HAP-1 (cell line): ENCODE results near the gene LAMB3.

ENCODE experiments used
- DNase-seq, 2 experiments: peaks; one replicate each; pipeline ENCODE4 v3.0.0-alpha.2; 2016 to 2020; ENCODE audit warnings: low spot score in 2 of 2
- H3K27me3 ChIP-seq: fragments of 250-450 bp; sonication (Bioruptor Pico); 2 replicates; pipeline ENCODE4 v1.5.1; 2020; ENCODE audit warnings: low read depth, mild to moderate bottlenecking, moderate library complexity
- H3K36me3 ChIP-seq: fragments of 250-450 bp; sonication (Bioruptor Pico); replicated peaks from 2 replicates; pipeline ENCODE4 v1.5.1; 2020; ENCODE audit warnings: mild to moderate bottlenecking
- H3K4me1 ChIP-seq: fragments of 250-450 bp; sonication (Bioruptor Pico); 2 replicates; pipeline ENCODE4 v1.5.1; 2020; ENCODE audit warnings: mild to moderate bottlenecking
- H3K4me3 ChIP-seq: fragments of 250-450 bp; sonication (Bioruptor Pico); 2 replicates; pipeline ENCODE4 v1.5.1; 2020; ENCODE audit warnings: mild to moderate bottlenecking, moderate library complexity
- H3K9me3 ChIP-seq: fragments of 250-450 bp; sonication (Bioruptor Pico); 2 replicates; pipeline ENCODE4 v1.5.1; 2020; ENCODE audit warnings: mild to moderate bottlenecking, moderate library complexity
- in situ Hi-C: fragments of 300-500 bp; cut with MboI; formaldehyde crosslinking; loops from 3 replicates; pipeline ENCODE4 v1.14.3; 2020; ENCODE audit warnings: low sequenced_read_pairs, inconsistent platforms, mixed read lengths

The LAMB3 gene

GRCh38 chr1:209634005-209634737 is 18.1 kb downstream of the LAMB3 start:
- Histone ChIP-seq H3K9me3 (no peaks in the 10 kb centered on the region), H3K27me3 (no peaks in the 10 kb centered on the region)

GRCh38 chr1:209633335-209633997 is 18.8 kb downstream of the LAMB3 start:
- no peaks in the 10 kb centered on the region for H3K4me1 ChIP-seq
- in situ Hi-C loops = no loop called here
- no peaks in the 10 kb centered on the region for H3K27me3 ChIP-seq
- DNase-seq = no peak
- no peaks in the 10 kb centered on the region for H3K36me3 ChIP-seq
- no peaks in the 10 kb centered on the region for H3K9me3 ChIP-seq
- no peak overlapping the region for H3K4me3 ChIP-seq

More at GRCh38 chr1:209634005-209634737, 18.1 kb downstream of the LAMB3 start:
- Histone ChIP-seq H3K4me3 (no peak overlapping the region), H3K4me1 (no peaks in the 10 kb centered on the region), H3K36me3 (no peaks in the 10 kb centered on the region)
- in situ Hi-C loops = no loop called here
- no peak for DNase-seq

- in situ Hi-C loops = no loop called here
- no peaks in the 10 kb centered on the region for H3K27me3 ChIP-seq
- no peak for DNase-seq
- no peaks in the 10 kb centered on the region for H3K9me3 ChIP-seq
- no peaks in the 10 kb centered on the region for H3K4me1 ChIP-seq
- H3K4me3 ChIP-seq = no peak overlapping the region
- no peaks in the 10 kb centered on the region for H3K36me3 ChIP-seq
These were observed 21.6 kb downstream of the LAMB3 start for GRCh38 chr1:209630383-209631225.

- Histone ChIP-seq H3K27me3 (no peaks in the 10 kb centered on the region), H3K4me1 (no peaks in the 10 kb centered on the region), H3K36me3 (no peaks in the 10 kb centered on the region), H3K4me3 (no peak overlapping the region), H3K9me3 (no peaks in the 10 kb centered on the region)
- no peak for DNase-seq
- in situ Hi-C loops = no loop called here
These were observed 22.4 kb downstream of the LAMB3 start for GRCh38 chr1:209629621-209630382.

GRCh38 chr1:209628618-209629299 is 23.5 kb downstream of the LAMB3 start:
- no peak for DNase-seq
- in situ Hi-C loops = no loop called here
- no peaks in the 10 kb centered on the region for H3K9me3 ChIP-seq
- H3K36me3 ChIP-seq = no peaks in the 10 kb centered on the region
- no peaks in the 10 kb centered on the region for H3K4me1 ChIP-seq
- H3K4me3 ChIP-seq = no peak overlapping the region
- no peaks in the 10 kb centered on the region for H3K27me3 ChIP-seq

- H3K9me3 ChIP-seq = no peaks in the 10 kb centered on the region
- H3K4me1 ChIP-seq = no peaks in the 10 kb centered on the region
- H3K36me3 ChIP-seq = no peaks in the 10 kb centered on the region
- in situ Hi-C loops = no loop called here
- peak; percentile 43 to 87 for DNase-seq
- no peaks in the 10 kb centered on the region; the same call in 1 of the 2 replicates for H3K27me3 ChIP-seq
- no peak overlapping the region for H3K4me3 ChIP-seq
These were observed 24.5 kb downstream of the LAMB3 start for GRCh38 chr1:209627732-209628196.

GRCh38 chr1:209627027-209627731 is 25.0 kb downstream of the LAMB3 start:
- no peak overlapping the region for H3K4me3 ChIP-seq

GRCh38 chr1:209626346-209627026 is 25.7 kb downstream of the LAMB3 start:
- H3K9me3 ChIP-seq = no peaks in the 10 kb centered on the region
- in situ Hi-C loops = no loop called here
- peaks cover 3% of the 10 kb centered on the region for H3K27me3 ChIP-seq
- no peak for DNase-seq
- no peaks in the 10 kb centered on the region for H3K4me1 ChIP-seq
- H3K36me3 ChIP-seq = no peaks in the 10 kb centered on the region
- no peak overlapping the region for H3K4me3 ChIP-seq

More at GRCh38 chr1:209627027-209627731, 25.0 kb downstream of the LAMB3 start:
- DNase-seq = no peak
- no peaks in the 10 kb centered on the region; the same call in 1 of the 2 replicates for H3K27me3 ChIP-seq
- no peaks in the 10 kb centered on the region for H3K36me3 ChIP-seq
- in situ Hi-C loops = no loop called here
- H3K4me1 ChIP-seq = no peaks in the 10 kb centered on the region
- H3K9me3 ChIP-seq = no peaks in the 10 kb centered on the region

- in situ Hi-C loops = no loop called here
- H3K9me3 ChIP-seq = no peaks in the 10 kb centered on the region
- no peak for DNase-seq
- H3K27me3 ChIP-seq = peaks cover 3% of the 10 kb centered on the region
- no peak overlapping the region for H3K4me3 ChIP-seq
- no peaks in the 10 kb centered on the region for H3K36me3 ChIP-seq
- H3K4me1 ChIP-seq = no peaks in the 10 kb centered on the region
These were observed 26.4 kb downstream of the LAMB3 start for GRCh38 chr1:209625791-209626285.

GRCh38 chr1:209624558-209625549 is 27.4 kb downstream of the LAMB3 start:
- Histone ChIP-seq H3K36me3 (no peaks in the 10 kb centered on the region), H3K27me3 (peaks cover 3% of the 10 kb centered on the region), H3K4me3 (no peak overlapping the region), H3K9me3 (no peaks in the 10 kb centered on the region), H3K4me1 (no peaks in the 10 kb centered on the region)
- in situ Hi-C loops = no loop called here
- DNase-seq = no peak
